ENCODE measurements around the gene LCMT1.
"Not testable (repeated sequence)": the region's sequence is repeated elsewhere in the genome, so short reads cannot be mapped to it uniquely, and the experiment has no call there.

LCMT1 gene

GRCh38 chr16:25148568-25149215 is 37.1 kb downstream of the LCMT1 start:
- no peak for DNase-seq

- no peak for DNase-seq
These were observed 40.5 kb downstream of the LCMT1 start for GRCh38 chr16:25151996-25152395.

- DNase-seq, result peak; percentile 20 to 42
These were observed 44.3 kb downstream of the LCMT1 start for GRCh38 chr16:25155553-25156460.

GRCh38 chr16:25157271-25157875 is 45.8 kb downstream of the LCMT1 start:
- no peak for DNase-seq

GRCh38 chr16:25158401-25158800 is 46.9 kb downstream of the LCMT1 start:
- DNase-seq, result no peak

- no peak for DNase-seq
These were observed 50.3 kb downstream of the LCMT1 start for GRCh38 chr16:25161753-25162367.

- DNase-seq, result no peak
These were observed 52.1 kb downstream of the LCMT1 start for GRCh38 chr16:25163683-25164082.

- no peak for DNase-seq
These were observed 53.7 kb downstream of the LCMT1 start for GRCh38 chr16:25165284-25165683.

- not testable (repeated sequence) for DNase-seq
These were observed 56.4 kb downstream of the LCMT1 start for GRCh38 chr16:25167920-25168319.

- DNase-seq, result no peak
These were observed 59.8 kb downstream of the LCMT1 start for GRCh38 chr16:25171390-25171789.

- DNase-seq, result no peak
These were observed 61.3 kb downstream of the LCMT1 start for GRCh38 chr16:25172831-25173230.

GRCh38 chr16:25174285-25174684 is 62.7 kb downstream of the LCMT1 start:
- no peak for DNase-seq

GRCh38 chr16:25176136-25176535 is 64.6 kb downstream of the LCMT1 start:
- no peak for DNase-seq

GRCh38 chr16:25177512-25177830 is 65.9 kb downstream of the LCMT1 start:
- DNase-seq, result no peak

GRCh38 chr16:25177831-25178688 is 66.5 kb downstream of the LCMT1 start:
- no peak for DNase-seq

GRCh38 chr16:25181236-25181635 is 69.7 kb downstream of the LCMT1 start:
- DNase-seq, result not testable (repeated sequence)

GRCh38 chr16:25184771-25185170 is 73.2 kb downstream of the LCMT1 start:
- no peak for DNase-seq

- no peak for DNase-seq
These were observed 75.9 kb downstream of the LCMT1 start for GRCh38 chr16:25187491-25187795.

GRCh38 chr16:25189305-25189704 is 77.8 kb downstream of the LCMT1 start:
- no peak for DNase-seq

- no peak for DNase-seq
These were observed 80.6 kb downstream of the LCMT1 start for GRCh38 chr16:25192096-25192495.

GRCh38 chr16:25194273-25194878 is 82.8 kb downstream of the LCMT1 start:
- DNase-seq, result no peak

- no peak for DNase-seq
These were observed 86.5 kb downstream of the LCMT1 start for GRCh38 chr16:25198021-25198420.
